Activated T-cell treated with anti-CD3 and anti-CD28 coated beads for 48 hours (primary cell): ENCODE data around the gene NAPEPLD.
"Not testable (repeated sequence)": the region's sequence is repeated elsewhere in the genome, so short reads cannot be mapped to it uniquely, and the experiment has no call there.

Experiments
- DNase-seq: peaks from one replicate; pipeline ENCODE4 v3.0.0-alpha.2; 2020; ENCODE audit warnings: low read depth

The NAPEPLD gene

DNA sequence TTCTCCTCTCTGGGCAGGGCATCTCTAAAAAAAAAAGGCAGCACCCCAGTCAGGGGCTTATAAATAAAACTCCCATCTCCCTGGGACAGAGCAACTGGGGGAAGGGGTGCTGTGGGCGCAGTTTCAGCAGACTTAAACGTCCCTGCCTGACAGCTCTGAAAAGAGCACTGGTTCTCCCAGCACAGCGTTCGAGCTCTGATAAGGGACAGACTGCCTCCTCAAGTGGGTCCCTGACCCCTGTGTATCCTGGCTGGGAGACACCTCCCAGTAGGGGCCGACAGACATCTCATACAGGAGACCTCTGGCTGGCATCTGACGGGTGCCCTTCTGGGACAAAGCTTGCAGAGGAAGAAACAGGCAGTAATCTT is 42.2 kb downstream of the NAPEPLD start:
- DNase-seq, result not testable (repeated sequence)

DNA sequence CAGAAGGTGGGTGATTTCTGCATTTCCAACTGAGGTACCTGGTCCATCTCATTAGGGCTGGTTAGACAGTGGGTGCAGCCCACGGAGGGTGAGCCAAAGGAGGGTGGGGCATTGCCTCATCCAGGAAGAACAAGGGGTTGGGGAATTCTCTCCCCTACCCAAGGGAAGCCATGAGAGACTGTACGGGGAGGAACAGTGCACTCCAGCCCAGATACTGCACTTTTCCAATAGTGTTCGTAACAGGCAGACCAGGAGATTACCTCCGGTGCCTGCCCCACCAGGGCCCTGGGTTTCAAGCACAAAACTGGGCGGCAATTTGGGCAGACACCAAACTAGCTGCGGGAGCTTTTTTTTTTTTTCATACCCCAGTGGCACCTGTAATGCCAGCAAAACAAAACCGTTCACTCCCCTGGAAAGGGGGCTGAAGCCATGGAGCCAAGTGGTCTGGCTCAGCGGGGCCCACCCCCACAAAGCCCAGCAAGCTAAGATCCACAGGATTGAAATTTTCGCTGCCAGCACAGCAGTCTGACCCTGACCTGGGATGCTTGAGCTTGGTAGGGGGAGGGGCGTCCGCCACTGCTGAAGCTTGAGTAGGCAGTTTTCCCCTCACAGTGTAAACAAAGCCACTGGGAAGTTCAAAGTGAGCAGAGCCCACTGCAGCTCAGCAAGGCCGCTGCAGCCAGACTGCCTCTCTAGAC is 42.7 kb downstream of the NAPEPLD start:
- DNase-seq, result no peak

DNA sequence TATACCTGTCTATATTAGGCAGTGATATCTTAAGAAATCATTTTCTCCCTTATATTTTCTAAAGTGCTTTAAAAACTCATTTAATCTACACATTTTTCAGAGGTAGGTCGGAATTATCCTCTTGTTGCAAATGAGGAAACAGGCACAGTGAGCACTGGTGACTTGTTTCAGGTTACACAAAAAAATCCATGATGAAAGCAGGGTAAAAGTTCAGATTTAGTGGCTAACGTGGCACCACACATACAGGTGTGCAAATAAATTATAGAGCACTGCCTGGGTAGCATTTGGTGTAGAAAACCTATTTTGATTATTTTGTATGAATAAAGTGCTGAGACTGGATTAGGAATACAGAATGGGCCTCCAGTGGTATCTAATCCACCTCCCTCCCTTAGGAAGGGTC is 47.4 kb downstream of the NAPEPLD start:
- DNase-seq, result no peak

DNA sequence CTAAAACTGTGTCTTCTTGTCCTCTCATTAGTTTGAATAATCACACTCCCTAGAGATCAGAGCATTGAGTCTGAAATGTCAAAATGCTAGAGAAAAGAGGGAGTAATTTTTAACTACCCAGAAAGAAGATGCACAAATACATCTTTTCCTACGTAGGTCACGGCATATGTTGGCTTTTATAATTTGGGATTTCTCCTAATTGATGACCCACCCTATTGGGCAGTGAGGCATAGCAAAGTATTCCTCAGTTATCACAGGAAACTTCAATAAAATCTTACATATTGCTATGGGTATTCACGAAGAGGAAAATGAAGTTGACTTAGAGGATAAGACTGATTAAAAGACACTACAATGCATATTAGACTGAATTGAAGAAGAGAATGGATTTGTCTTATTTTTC is 48.6 kb downstream of the NAPEPLD start:
- no peak for DNase-seq

GRCh38 chr7:103097041-103097440 is 51.9 kb downstream of the NAPEPLD start:
- no peak for DNase-seq

DNA sequence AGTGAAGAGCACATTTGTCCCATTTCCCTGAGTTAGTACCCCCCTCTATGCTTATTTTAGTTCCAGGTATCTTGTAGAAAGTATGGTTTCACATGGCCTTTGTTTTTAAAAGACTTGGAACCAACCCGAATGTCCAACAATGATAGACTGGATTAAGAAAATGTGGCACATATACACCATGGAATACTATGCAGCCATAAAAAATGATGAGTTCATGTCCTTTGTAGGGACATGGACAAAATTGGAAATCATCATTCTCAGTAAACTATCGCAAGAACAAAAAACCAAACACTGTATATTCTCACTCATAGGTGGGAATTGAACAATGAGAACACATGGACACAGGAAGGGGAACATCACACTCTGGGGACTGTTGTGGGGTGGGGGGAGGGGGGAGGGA is 53.3 kb downstream of the NAPEPLD start:
- not testable (repeated sequence) for DNase-seq

GRCh38 chr7:103094102-103094501 is 54.8 kb downstream of the NAPEPLD start:
- no peak for DNase-seq

DNA sequence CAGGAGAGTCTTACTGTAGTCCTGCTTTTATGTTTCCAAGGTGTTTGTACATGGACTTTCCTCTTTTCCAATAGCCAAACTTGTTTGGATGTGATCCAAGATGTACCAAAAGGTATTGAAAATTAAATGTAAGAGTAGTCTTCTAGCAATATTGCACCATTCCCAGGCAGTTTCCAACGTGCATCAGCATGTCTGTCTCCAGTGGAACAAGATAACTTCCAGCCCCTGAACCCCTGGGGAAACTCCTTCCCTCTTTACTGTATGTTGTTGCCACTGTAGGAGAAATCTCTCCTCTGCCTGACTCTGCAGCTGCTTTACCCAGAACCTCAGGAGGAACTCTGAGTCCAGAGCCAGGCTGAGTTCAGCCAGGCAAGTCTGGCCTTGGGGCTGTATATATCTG is 55.5 kb downstream of the NAPEPLD start:
- no peak for DNase-seq

GRCh38 chr7:103092321-103092720 is 56.6 kb downstream of the NAPEPLD start:
- not testable (repeated sequence) for DNase-seq

- DNase-seq, result no peak
These were observed 65.7 kb downstream of the NAPEPLD start for GRCh38 chr7:103083210-103083609.

GRCh38 chr7:103082497-103082896 is 66.4 kb downstream of the NAPEPLD start:
- no peak for DNase-seq

DNA sequence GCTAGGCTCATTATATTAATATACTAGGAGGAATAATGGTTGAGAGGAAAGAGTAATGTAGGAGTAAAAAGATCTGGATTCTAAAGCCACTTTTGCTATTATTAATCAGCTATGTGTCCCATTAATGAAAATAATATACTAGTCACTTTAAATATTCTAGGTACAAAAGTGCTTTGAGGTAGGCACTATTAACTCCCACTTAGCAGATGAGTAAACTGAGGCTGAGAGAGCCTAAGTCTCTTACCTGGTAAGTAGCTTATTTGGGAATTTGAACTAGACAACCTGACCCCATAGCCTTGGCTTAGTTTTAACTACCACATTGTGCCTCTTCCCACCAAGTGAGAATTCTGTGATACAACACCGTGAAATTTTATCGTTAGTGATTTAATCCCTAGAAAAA is 68.0 kb downstream of the NAPEPLD start:
- no peak for DNase-seq

DNA sequence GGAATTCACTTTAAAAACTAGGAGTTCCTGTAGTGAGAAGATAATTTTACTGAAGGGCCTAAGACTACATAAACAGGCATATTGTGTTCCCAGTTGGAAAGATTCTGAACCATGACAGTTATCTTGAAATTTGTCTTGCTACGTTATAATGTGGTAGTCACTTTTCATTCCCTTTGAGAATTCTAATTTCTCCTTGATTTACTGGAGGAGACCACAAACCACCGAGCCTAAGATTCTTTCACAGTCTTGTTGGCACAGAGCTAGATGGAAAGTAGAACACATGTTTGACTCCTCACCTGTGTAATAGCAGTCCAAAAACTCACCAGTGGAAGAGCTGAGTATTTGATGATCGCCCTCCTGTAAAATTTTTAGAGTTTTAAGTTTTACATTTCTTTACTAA is 69.1 kb downstream of the NAPEPLD start:
- no peak for DNase-seq

DNA sequence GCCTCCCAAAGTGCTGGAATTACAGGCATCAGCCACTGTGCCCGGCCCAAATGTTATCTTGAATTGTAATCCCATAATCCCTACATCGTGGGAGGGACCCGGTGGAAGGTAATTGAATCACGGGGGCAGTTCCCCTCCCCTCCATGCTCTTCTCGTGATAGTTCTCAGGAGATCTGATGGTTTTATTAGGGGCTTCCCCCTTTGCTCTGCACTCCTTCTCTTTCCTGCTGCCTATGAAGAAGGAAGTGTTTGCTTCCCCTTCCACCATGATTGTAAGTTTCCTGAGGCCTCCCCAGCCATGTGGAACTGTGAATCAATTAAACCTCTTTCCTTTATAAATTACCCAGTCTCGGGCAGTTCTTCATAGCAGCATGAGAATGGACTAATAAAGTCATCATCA is 70.7 kb downstream of the NAPEPLD start:
- DNase-seq, result not testable (repeated sequence)

- DNase-seq, result no peak
These were observed 71.6 kb downstream of the NAPEPLD start for GRCh38 chr7:103077318-103077717.

DNA sequence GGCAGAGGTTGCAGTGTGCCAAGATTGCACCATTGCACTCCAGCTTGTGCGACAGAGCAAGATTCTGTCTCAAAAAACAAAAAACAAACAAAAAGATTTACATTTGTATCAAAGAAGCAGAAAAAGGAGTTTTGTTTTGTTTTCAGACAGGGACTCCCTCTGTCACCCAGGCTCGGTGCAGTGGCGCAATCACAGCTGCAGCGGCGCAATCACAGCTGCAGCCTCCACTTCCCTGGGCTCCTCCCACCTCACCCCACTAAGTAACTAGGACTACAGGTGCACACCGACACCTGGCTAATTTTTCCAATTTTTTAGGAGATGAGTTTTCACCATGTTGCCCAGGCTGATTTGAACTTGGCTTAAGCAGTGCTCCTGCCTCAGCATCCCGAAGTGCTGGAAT is 72.1 kb downstream of the NAPEPLD start:
- DNase-seq, result no peak

DNA sequence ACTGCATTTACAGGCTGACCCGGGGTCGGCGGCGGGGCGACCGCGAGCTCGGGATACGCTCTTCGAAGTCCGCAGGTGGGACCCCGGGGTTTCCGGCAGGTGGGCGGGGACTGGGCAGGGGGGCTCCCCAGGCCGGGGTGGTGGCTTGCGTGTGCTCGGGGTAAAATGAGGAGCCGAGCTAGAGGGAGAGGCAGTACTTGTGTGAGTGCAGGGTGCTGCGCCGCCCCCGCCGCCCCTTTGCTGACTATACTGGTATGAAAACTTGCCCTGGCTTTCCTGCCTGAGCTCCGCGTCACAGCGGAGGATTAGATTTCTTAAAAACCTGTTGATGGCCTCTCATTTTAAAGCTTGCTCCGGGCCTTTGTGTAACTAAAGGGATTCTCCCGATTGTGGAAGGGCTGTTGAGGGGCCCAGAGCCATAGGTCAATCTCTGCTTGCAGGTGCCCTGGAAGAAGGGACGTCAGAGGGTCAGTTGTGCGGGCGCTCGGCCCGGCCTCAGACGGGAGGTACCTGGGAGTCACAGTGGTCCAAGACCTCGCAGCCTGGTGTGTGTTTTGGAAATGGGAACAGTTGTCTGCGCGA is 73.5 kb downstream of the NAPEPLD start:
- peak; percentile 72 for DNase-seq

DNA sequence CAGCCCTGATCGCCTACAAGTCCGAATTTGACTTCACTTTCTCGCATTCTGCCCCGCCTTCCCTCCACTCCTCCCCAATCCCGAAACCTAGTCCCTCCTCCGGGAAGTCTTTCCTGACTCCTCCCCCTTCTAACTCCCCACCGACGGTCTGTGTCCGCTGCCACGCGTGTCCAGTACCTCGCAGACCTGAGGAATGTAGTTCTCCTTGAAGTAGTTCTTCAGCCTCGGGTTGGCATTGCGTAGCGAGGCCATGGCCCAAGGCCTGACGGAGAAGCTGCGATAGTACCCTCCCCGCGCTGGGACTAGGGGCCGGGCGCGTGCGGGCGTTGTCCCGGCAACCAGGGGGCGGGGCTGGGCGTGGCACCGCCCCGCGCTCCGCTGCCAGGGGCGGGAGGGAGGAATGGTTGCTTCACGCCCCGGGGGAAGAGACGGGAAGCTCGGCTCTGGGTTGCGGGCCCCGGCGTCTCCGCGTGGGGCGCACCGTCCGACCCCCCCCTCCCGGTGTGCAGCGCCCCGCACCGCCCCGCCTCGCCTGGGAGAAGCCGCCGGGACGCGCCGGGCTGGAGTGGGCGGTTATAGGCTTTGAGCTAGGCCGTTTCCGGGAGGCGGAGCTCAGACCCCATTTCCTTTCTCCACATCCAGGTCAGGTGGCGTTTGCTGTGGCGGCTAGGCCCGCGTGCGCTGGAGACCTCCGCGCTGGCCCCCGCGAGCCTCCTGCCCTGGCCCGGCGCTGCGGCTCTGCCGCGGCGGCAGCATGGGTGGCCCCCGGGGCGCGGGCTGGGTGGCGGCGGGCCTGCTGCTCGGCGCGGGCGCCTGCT is 74.2 kb downstream of the NAPEPLD start, which contains the start of the genes ARMC10 and FBXL13:
Gene ARMC10, plus strand, starts transcription at position 622 of the 818 bp plus-strand sequence. Its CDS starts 133 bp downstream, at position 755.
Gene FBXL13, minus strand, starts transcription at position 278 of the 818 bp plus-strand sequence.
- DNase-seq, result peak; percentile 87

DNA sequence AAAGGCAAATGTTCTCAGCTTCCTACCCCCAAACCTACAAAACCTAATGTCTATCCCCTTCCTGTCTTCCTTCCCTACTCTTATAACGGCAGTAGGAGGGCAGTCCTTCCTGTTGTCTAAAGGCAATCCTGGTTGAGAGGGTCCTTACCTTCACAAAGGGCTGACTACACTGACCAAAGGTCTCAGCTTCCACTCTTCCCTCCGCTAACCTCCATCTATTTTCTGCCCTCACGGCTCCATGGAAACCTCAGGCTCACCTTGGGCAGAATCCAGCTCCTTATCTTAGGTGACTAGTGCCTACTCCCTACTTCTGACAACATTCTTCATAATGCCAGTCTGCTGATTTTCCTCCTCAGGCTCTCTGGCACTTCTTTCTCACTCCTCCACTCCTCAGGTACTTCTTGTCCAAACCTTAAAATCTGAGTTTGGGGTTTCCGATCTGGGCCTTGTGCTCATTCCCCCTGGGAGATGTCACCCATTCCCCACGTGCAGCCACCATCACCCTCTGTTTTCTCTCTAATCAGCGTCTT is 74.8 kb downstream of the NAPEPLD start:
- no peak for DNase-seq

DNA sequence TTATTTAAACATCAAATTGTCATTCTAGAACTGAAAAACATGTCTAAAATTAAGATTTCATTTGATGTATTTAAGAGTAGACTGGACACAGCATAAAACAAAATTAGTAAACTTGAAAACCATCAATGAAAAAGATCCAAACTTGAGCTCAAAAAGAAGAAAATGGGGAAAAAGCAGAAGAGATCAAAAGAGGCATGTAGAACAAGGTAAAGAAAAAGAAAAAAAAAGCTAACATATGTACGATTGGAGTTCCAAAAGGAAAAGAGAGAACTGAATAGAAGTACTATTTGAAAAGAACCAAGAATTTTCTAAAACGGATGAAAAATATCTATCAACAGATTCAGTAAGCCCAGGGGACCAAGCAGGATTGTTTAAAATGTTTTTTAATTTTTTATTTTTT is 77.9 kb downstream of the NAPEPLD start:
- DNase-seq, result no peak

DNA sequence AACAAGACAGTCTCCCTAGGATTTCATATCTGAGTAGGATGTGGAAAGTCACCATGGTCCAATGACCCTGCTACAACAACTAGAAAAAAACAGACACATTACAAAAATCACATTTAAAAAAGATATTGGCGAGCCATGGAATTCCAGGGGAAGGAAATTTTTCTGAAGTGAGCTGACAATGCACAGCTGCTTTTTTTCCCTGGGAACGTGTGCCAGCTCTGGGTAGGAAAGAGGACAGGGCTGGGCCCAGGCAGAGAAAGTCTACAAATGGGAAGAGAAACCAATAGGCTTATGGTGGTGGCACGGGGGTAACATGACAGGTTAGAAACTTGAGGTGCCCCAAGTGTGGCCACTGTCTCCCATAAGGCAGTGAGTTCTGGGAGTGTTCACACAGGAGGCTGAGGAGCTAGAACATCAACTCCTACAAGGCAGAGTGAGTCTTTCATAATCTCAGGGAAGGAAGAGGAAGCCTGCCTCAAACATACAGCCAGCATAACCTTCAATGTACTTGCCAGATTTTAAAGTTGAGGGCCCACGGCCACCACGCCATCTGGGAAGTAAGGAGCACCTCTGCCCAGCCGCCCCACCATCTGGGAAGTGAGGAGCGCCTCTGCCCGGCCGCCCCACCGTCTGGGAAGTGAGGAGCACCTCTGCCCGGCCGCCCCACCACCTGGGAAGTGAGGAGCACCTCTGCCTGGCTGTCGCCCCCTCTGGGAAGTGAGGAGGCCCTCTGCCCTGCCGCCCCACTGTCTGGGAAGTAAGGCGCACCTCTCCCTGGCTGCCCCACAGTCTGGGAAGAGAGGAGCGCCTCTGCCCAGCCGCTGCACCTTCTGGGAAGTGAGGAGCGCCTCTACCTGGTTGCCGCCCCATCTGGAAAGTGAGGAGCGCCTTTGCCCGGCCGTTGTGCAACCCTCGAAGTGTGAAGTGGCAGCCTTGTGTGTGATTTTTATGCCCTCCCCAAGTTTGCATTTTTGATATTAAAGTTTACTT is 80.2 kb downstream of the NAPEPLD start:
- no peak for DNase-seq
